Measurements from ENCODE around the gene OLFM2. TPM values are rescaled to one million over a fixed set of nuclear protein-coding genes. Genes with fewer than 3 reads are reported as not detected.

The OLFM2 gene
- total RNA-seq, 2 donors from 2014 or later = 3.1 to 11.9 TPM

GRCh38 chr19:9857076-9857721 lies 79.1 kb downstream of the OLFM2 start:
- intact Hi-C loops (cut with DNase I) = no loop called here
- H3K27ac ChIP-seq = no peak overlapping the region
- no peaks in the 10 kb centered on the region for H3K36me3 ChIP-seq (replicated peaks in 1 of 2; ENCODE audit: insufficient read depth in 1 of 2, low read depth in 2 of 2)
- WGBS, 2 donors = 89 to 93% methylated on average over 3 to 13 of the region's 13 CpGs
- H3K27me3 ChIP-seq = no peaks in the 10 kb centered on the region
- H3K4me3 ChIP-seq = no peak overlapping the region
- no peaks in the 10 kb centered on the region for H3K4me1 ChIP-seq
- DNase-seq (no peak), ATAC-seq (no peak)
- H3K9me3 ChIP-seq = no peaks in the 10 kb centered on the region
- TF ChIP-seq CTCF (IDR thresholded peaks at IDR 0.05) = no peak

- H3K36me3 ChIP-seq (replicated peaks in 1 of 2; ENCODE audit: insufficient read depth in 1 of 2, low read depth in 2 of 2) = no peaks in the 10 kb centered on the region
- H3K4me3 ChIP-seq = no peak overlapping the region
- WGBS, 2 donors = 90 to 92% methylated on average over 2 to 5 of the region's 9 CpGs
- H3K4me1 ChIP-seq = no peaks in the 10 kb centered on the region
- intact Hi-C loops (cut with DNase I) = no loop called here
- H3K27me3 ChIP-seq = no peaks in the 10 kb centered on the region
- H3K9me3 ChIP-seq = no peaks in the 10 kb centered on the region
- ATAC-seq (no peak), DNase-seq (no peak)
- no peak overlapping the region for H3K27ac ChIP-seq
- no peak for TF ChIP-seq POLR2A (IDR thresholded peaks at IDR 0.05)
- TF ChIP-seq CTCF (IDR thresholded peaks at IDR 0.05) = no peak
These were observed 79.7 kb downstream of the OLFM2 start for GRCh38 chr19:9856609-9857008.

- intact Hi-C loops (cut with DNase I) = no loop called here
- Histone ChIP-seq H3K4me1 (no peaks in the 10 kb centered on the region), H3K36me3 (replicated peaks in 1 of 2; ENCODE audit: insufficient read depth in 1 of 2, low read depth in 2 of 2) (no peaks in the 10 kb centered on the region), H3K27ac (no peak overlapping the region), H3K27me3 (no peaks in the 10 kb centered on the region), H3K4me3 (no peak overlapping the region), H3K9me3 (no peaks in the 10 kb centered on the region)
- 95 to 99% methylated on average over 9 to 37 of the region's 38 CpGs for WGBS, 2 donors
- DNase-seq = no peak
- TF ChIP-seq CTCF (IDR thresholded peaks at IDR 0.05) = no peak
- no peak for TF ChIP-seq POLR2A (IDR thresholded peaks at IDR 0.05)
- ATAC-seq = no peak
These were observed 82.0 kb downstream of the OLFM2 start for GRCh38 chr19:9854282-9854846.

GRCh38 chr19:9850235-9850959 lies 85.9 kb downstream of the OLFM2 start:
- no peak overlapping the region for H3K27ac ChIP-seq
- H3K9me3 ChIP-seq = no peaks in the 10 kb centered on the region
- no peak for TF ChIP-seq CTCF (IDR thresholded peaks at IDR 0.05)
- H3K4me3 ChIP-seq = no peak overlapping the region
- H3K27me3 ChIP-seq = no peaks in the 10 kb centered on the region
- ATAC-seq = no peak
- intact Hi-C loops (cut with DNase I) = no loop called here
- WGBS, 2 donors = 72 to 76% methylated on average over 12 to 19 of the region's 19 CpGs
- peaks cover 0 to 2% of the 10 kb centered on the region in 2 donors for H3K36me3 ChIP-seq (replicated peaks in 1 of 2; ENCODE audit: insufficient read depth in 1 of 2, low read depth in 2 of 2)
- no peaks in the 10 kb centered on the region for H3K4me1 ChIP-seq
- DNase-seq = peak in 3 of 4 donors; percentile 37 to 51 (median 48)
